GF-D8 (cell line): ENCODE data around the gene ANXA5.
A peak's percentile ranks its signal among the peaks of the same experiment; 100 is the strongest.

Experiments
- DNase-seq: peaks from one replicate; lab custom pipeline; 2025; lab: John Stamatoyannopoulos, UW

ANXA5 gene

DNA sequence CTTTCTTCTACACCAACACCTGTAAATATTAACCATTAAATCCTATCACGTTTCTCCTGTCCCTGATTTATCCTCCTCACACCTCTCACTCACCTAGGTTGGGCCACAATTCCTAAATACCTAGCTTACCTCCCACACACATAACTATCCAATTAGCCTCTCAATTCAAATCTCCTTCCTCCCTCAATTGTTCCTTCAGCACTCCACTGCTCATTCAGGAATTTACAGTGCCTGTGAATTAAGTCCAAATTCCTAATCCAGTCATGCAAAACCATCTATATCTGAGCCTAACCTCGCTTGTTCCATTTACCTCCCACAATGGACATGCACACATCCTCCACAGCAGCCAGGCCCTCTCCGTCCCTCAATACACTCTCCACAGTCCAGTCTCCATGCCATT, 17.5 kb downstream of the ANXA5 start:
- no peak for DNase-seq

GRCh38 chr4:121677524-121677923, 19.3 kb downstream of the ANXA5 start:
- no peak for DNase-seq

- no peak for DNase-seq
Measured at GRCh38 chr4:121676345-121677075, 20.3 kb downstream of the ANXA5 start.

- DNase-seq, result no peak
Measured at GRCh38 chr4:121675715-121676114, 21.1 kb downstream of the ANXA5 start.

GRCh38 chr4:121674696-121675095, 22.1 kb downstream of the ANXA5 start:
- DNase-seq, result no peak

- no peak for DNase-seq
Measured at GRCh38 chr4:121674191-121674590, 22.6 kb downstream of the ANXA5 start.

DNA sequence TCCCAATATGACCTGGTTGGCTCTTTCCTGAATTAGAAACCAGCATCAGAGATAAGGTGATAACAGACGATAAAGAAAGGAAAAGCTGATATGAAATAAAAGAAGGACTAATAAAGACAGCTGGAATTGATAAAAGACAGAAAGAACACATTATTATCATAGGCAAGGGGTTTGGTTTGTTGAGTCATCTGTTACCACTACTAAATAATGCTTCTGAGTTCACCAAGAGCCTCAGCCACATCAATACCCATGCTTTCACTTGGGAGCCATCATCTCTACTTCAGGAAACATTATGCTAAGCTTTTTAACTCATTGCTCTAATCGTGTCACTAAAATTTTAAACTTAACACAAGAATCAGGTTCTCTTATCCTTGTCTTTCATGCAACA, 27.6 kb downstream of the ANXA5 start:
- no peak for DNase-seq

GRCh38 chr4:121668368-121669162, 28.2 kb downstream of the ANXA5 start:
- DNase-seq, result no peak

DNA sequence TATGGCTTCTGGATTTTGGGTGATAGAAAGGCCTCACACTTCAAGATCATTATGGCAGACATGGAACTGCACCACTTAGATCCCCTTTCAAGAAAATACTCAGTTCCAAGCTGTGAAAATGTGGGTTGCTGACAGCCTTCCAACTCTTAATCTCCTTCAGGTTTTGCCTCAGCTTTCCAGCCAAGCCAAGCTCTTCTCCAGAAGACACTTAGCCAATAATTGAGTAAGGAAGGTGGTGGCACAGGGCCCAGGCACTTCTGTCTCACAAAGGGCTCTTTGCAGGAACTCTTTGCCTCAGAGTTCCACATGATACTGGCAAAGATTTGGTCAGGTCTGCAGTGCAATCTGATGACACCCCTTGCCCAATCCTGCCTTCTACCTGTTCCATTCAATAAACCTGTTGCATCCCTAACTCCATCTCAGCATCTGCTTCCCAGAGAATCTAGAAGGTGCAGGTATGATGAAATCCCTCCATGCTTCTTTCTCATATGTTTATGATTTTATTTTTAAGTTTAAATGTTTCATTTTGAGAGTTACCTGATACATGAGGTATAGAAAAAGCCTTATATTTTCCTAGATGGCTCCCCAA, 30.6 kb downstream of the ANXA5 start:
- no peak for DNase-seq

- DNase-seq, result no peak
Measured at GRCh38 chr4:121665371-121665770, 31.4 kb downstream of the ANXA5 start.

DNA sequence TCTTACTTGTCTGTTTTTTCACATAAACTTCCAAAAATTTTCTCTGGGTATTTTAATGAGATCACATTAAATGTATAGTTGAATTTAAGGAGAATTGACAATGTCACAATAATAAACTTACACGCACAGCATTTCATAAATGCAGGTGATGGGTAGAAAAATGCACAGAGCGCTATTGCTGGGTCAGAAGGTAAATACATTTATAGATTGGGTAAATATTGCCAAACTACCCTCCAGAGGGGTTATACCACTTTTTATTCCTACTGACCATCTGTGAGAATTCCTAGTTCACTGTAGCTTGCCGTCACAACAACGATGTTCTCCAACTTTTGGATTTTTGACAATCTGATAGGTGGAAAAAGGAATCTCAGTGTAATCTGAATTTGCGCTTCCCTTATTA, 34.6 kb downstream of the ANXA5 start:
- no peak for DNase-seq

GRCh38 chr4:121660175-121660933, 36.4 kb downstream of the ANXA5 start:
- peak; percentile 37 for DNase-seq

DNA sequence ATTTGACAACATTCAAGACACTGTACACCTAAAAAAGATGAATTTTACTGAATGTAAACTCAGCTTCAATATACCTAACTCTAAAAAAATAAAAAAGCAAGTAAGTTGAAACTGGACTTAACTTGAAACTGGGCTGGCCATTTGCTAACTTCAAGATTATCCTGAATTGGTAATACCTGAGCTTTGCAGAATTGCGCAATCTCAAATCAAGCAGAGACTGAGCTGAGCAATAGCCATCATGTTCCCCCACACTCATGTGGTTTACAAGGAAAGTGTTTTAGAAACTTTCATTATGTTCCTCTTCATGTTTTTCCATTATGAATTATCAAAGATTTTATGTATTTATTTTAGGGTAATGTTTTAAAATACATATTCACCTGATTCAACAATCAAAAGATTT, 38.7 kb downstream of the ANXA5 start:
- no peak for DNase-seq

DNA sequence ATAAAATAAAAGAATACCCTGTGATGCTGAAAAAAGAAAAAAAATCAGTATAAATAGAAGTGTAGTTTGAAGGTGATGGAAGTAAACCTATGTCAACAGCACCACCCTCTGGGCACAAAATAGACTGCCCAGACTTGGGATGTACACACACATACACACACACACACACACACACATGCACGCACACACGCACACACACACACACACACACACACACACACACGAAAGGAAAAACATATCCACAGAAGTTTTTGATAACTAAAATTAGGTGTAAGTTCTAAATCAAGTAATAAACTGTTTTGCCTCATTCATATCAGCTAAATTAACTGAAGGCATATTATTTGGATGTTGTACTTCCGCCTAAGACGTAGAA, 40.5 kb downstream of the ANXA5 start:
- peak; percentile 10 for DNase-seq

DNA sequence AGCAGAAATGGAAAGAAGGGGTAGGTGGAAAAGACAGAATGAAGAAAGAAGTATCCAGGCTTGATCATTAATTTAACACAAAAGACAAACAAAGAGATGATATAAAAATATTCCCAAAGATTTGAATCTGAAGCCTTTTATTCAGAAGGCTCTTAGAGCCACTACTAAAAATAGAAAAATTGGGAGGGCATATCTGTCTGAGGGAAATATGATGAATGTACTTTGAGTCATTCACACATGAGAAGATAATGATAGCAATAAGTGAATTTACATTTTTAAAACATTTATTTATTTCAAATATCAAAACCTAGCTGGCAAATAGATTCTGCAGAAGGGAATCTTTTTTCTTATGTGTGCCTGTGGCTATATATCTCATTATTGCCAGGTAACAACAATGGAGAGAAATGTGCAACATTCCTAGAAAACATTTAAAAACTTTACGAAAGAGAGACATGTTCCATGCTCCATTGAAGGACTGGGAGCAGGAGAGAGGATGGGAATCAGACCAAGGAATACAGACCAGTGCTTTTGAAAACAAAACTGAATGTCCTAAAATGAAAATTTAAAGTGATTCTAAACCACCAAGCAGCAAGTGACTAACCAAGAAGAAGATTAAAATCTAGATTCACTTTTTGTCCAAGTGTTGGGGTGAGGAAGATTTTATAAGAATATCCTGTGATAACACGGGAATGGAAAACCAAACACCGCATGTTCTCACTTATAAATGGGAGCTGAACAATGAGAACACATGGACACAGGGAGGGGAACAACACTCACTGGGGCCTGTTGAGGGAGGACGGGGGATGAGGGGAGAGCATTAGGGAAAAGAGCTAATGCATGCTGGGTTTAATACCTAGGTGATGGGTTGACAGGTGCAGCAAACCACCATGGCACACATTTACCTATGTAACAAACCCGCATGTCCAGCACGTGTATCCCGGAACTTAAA, 41.2 kb downstream of the ANXA5 start:
- no peak for DNase-seq

DNA sequence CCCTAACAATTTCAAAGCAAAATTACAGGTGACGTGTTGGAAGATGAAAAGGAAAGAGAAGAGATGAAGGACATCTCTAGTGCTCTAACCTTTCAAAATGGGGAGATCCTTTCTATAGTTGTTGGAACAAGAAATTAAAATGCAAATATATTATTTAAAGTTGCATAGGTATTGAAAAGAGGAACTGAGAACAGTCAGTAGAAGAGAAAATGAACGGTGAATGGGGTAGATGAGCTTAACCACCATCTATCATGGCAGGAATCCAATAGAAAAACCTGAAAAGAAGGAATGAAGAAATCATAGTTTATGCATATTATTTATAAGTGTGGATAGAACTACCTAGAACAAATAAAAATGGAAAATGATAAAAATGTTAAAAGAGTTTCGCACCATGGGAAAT, 42.0 kb downstream of the ANXA5 start:
- DNase-seq, result no peak

DNA sequence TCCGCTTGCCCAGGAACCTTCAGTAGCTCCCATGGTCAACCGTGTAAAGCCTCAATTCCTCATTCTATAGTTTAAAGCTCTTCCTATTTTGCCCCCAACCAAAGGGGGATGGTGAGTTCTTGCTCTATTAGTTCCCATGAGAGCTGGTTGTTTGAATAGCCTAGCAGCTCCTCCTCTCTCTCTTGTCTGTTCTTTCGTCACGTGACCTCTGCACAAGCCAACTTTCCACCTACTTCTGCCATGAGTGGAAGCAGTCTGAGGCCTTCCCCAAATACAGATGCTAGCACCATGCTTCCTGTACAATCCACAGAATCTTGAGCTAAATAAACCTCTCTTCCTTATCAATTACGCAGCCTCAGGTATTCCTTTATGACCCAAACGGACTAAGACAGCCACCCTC, 42.8 kb downstream of the ANXA5 start:
- no peak for DNase-seq

- no peak for DNase-seq
Measured at GRCh38 chr4:121653214-121653613, 43.6 kb downstream of the ANXA5 start.

DNA sequence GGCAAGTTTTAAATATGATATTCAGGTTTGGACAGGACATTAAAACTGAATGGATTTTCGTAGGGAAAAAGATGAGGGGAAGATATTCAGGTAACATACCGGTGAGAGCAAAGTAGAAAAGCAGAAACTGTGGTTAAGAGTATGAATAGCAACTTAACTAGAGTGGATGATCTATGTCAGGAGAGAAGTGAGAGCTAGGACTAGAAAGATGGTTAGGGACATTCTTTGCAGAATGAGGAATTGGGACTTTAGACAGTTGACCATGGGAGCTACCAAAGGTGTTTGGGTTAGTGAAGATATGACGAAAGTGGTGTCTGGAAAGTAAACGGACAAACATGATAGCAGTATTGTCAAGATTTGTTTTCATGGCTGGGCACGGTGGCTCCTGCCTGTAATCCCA, 45.2 kb downstream of the ANXA5 start:
- DNase-seq, result no peak

DNA sequence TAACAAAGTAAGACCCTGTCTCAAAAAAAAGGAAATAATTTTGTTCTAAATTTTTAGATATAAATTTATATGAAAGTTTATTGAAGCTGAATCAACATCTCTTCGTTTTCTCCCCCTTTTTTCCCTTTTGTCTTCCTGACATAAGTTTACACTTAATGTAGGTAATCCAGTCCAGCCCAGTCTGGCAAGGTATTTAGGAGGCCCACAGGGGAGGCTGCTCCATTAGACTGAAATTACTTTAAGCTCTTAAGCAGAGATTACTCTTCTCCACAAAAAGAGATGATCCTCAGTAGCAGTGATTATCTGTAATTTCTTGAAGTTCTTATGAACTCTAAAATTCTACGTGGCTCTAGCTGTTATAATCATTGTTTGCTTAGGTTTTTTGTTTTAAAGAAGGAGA, 46.0 kb downstream of the ANXA5 start:
- no peak for DNase-seq

DNA sequence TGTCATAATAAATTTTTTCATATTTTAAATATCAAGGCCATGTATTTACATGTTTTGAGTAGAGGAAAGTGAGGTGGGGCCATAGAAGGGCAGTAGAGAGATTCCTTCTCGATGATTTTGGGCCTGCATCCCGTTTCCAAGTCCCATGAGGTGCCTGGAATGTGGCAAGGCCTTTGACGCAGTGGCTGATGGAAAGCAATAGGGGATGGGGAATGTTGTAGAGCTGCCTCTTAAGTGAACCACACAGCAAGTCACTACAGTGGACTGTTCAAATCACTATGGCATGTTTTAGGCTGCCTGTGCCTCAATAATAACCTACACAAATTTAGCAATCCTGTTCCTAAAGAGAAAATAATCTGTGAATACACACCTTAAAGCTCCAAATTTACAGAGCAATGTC, 48.3 kb downstream of the ANXA5 start:
- no peak for DNase-seq
